ENCODE measurements around the gene BLOC1S1. TPM values are rescaled to one million over a fixed set of nuclear protein-coding genes. Genes with fewer than 3 reads are reported as not detected.

BLOC1S1 gene
- total and polyA plus RNA-seq, 9 of the 15 experiments (the other 6 are each of a cell fraction or from before 2014, with no cell fraction given) = 75.2 to 161 (median 98.8) TPM

DNA sequence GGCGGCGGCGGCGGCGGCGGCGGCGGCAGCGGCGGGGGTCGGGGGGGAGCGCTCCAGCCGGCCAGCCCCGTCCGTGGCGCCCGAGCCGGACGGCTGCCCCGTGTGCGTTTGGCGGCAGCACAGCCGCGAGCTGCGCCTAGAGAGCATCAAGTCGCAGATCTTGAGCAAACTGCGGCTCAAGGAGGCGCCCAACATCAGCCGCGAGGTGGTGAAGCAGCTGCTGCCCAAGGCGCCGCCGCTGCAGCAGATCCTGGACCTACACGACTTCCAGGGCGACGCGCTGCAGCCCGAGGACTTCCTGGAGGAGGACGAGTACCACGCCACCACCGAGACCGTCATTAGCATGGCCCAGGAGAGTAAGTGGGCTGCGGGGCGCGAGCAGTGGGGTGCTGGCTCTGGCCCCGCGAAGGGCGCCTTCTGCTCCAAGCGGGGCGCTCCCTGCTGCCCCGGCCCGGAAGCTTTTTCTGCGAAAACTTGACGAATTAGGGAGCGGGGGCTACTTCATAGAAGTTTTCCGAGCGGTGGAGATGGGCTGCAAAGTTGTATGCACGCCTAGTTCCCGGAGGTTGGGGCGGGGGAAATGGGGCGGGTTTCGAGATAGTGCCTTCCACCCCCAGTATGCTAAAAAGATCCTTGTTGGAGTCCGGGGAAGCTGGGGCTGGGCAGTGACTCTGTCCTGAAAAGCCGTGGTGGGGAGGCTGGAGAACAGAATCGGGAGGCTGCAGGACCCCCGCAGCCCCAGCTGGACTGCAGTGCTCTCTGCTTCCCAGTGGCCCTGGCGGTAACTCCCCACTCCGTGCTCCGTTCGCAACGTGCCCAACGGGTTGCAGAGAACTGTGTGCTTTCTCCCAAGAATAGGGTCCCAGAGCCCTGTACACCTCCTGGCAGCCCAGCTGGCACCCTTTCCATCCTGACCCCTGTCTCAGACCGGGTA lies 27.8 kb downstream of the BLOC1S1 start (continued):
- TF ChIP-seq, protein P1, sequence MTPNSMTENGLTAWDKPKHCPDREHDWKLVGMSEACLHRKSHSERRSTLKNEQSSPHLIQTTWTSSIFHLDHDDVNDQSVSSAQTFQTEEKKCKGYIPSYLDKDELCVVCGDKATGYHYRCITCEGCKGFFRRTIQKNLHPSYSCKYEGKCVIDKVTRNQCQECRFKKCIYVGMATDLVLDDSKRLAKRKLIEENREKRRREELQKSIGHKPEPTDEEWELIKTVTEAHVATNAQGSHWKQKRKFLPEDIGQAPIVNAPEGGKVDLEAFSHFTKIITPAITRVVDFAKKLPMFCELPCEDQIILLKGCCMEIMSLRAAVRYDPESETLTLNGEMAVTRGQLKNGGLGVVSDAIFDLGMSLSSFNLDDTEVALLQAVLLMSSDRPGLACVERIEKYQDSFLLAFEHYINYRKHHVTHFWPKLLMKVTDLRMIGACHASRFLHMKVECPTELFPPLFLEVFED (CRISPR knock-in tag; conservative IDR thresholded peaks at IDR 0.05) = no peak
- TF ChIP-seq GATA2 (CRISPR knock-in tag; IDR thresholded peaks at IDR 0.05) = no peak
- TF ChIP-seq ELF1 (tag; IDR thresholded peaks at IDR 0.05) = no peak
- peak; percentile 13; the same call in 1 of the 2 replicates for TF ChIP-seq ERF (CRISPR knock-in tag; IDR thresholded peaks at IDR 0.05)
- TF ChIP-seq, protein P2, sequence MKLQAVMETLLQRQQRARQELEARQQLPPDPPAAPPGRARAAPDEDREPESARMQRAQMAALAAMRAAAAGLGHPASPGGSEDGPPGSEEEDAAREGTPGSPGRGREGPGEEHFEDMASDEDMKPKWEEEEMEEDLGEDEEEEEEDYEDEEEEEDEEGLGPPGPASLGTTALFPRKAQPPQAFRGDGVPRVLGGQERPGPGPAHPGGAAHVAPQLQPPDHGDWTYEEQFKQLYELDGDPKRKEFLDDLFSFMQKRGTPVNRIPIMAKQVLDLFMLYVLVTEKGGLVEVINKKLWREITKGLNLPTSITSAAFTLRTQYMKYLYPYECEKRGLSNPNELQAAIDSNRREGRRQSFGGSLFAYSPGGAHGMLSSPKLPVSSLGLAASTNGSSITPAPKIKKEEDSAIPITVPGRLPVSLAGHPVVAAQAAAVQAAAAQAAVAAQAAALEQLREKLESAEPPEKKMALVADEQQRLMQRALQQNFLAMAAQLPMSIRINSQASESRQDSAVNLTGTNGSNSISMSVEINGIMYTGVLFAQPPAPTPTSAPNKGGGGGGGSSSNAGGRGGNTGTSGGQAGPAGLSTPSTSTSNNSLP (IDR thresholded peaks at IDR 0.05; ENCODE audit: borderline replicate concordance, low read depth, low read length) = no peak
- TF ChIP-seq, protein P3, sequence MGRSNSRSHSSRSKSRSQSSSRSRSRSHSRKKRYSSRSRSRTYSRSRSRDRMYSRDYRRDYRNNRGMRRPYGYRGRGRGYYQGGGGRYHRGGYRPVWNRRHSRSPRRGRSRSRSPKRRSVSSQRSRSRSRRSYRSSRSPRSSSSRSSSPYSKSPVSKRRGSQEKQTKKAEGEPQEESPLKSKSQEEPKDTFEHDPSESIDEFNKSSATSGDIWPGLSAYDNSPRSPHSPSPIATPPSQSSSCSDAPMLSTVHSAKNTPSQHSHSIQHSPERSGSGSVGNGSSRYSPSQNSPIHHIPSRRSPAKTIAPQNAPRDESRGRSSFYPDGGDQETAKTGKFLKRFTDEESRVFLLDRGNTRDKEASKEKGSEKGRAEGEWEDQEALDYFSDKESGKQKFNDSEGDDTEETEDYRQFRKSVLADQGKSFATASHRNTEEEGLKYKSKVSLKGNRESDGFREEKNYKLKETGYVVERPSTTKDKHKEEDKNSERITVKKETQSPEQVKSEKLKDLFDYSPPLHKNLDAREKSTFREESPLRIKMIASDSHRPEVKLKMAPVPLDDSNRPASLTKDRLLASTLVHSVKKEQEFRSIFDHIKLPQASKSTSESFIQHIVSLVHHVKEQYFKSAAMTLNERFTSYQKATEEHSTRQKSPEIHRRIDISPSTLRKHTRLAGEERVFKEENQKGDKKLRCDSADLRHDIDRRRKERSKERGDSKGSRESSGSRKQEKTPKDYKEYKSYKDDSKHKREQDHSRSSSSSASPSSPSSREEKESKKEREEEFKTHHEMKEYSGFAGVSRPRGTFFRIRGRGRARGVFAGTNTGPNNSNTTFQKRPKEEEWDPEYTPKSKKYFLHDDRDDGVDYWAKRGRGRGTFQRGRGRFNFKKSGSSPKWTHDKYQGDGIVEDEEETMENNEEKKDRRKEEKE (IDR thresholded peaks at IDR 0.05; ENCODE audit: borderline replicate concordance in 1 of 2, control insufficient read depth in 1 of 2, low read depth in 2 of 2, low read length in 1 of 2) = no peak
- no peak for TF ChIP-seq RHOXF2B (CRISPR knock-in tag; conservative IDR thresholded peaks at IDR 0.05)
- no peak for TF ChIP-seq PTBP1 (IDR thresholded peaks at IDR 0.05; ENCODE audit: low read depth, low read length)
- TF ChIP-seq HSF4 (CRISPR knock-in tag; IDR thresholded peaks at IDR 0.05; ENCODE audit: borderline replicate concordance) = no peak
- no peak for TF ChIP-seq NEUROD1 (IDR thresholded peaks at IDR 0.05; ENCODE audit: borderline replicate concordance, low read depth, low read length, partially characterized antibody)
- TF ChIP-seq MCM7 (IDR thresholded peaks at IDR 0.05) = no peak
- no peak for TF ChIP-seq STAT5A (IDR thresholded peaks at IDR 0.05; ENCODE audit: borderline replicate concordance, low read length)
- TF ChIP-seq, protein P4, sequence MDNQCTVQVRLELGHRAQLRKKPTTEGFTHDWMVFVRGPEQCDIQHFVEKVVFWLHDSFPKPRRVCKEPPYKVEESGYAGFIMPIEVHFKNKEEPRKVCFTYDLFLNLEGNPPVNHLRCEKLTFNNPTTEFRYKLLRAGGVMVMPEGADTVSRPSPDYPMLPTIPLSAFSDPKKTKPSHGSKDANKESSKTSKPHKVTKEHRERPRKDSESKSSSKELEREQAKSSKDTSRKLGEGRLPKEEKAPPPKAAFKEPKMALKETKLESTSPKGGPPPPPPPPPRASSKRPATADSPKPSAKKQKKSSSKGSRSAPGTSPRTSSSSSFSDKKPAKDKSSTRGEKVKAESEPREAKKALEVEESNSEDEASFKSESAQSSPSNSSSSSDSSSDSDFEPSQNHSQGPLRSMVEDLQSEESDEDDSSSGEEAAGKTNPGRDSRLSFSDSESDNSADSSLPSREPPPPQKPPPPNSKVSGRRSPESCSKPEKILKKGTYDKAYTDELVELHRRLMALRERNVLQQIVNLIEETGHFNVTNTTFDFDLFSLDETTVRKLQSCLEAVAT (IDR thresholded peaks at IDR 0.05) = no peak
- TF ChIP-seq, protein P5, sequence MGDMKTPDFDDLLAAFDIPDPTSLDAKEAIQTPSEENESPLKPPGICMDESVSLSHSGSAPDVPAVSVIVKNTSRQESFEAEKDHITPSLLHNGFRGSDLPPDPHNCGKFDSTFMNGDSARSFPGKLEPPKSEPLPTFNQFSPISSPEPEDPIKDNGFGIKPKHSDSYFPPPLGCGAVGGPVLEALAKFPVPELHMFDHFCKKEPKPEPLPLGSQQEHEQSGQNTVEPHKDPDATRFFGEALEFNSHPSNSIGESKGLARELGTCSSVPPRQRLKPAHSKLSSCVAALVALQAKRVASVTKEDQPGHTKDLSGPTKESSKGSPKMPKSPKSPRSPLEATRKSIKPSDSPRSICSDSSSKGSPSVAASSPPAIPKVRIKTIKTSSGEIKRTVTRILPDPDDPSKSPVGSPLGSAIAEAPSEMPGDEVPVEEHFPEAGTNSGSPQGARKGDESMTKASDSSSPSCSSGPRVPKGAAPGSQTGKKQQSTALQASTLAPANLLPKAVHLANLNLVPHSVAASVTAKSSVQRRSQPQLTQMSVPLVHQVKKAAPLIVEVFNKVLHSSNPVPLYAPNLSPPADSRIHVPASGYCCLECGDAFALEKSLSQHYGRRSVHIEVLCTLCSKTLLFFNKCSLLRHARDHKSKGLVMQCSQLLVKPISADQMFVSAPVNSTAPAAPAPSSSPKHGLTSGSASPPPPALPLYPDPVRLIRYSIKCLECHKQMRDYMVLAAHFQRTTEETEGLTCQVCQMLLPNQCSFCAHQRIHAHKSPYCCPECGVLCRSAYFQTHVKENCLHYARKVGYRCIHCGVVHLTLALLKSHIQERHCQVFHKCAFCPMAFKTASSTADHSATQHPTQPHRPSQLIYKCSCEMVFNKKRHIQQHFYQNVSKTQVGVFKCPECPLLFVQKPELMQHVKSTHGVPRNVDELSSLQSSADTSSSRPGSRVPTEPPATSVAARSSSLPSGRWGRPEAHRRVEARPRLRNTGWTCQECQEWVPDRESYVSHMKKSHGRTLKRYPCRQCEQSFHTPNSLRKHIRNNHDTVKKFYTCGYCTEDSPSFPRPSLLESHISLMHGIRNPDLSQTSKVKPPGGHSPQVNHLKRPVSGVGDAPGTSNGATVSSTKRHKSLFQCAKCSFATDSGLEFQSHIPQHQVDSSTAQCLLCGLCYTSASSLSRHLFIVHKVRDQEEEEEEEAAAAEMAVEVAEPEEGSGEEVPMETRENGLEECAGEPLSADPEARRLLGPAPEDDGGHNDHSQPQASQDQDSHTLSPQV (IDR thresholded peaks at IDR 0.05) = no peak
